Esophagus (tissue), 2 donors: ENCODE measurements around the gene TSPO. TPM values are rescaled to one million over a fixed set of nuclear protein-coding genes. Genes with fewer than 3 reads are reported as not detected.
A peak's percentile ranks its signal among the peaks of the same experiment; 100 is the strongest.

Source experiments
- H3K27ac ChIP-seq, 2 donors: one replicate each; pipeline ENCODE4 v1.5.1; 2013; ENCODE audit warnings: low read depth in 2 of 2, mild to moderate bottlenecking in 2 of 2, inconsistent platforms in 1 of 2, low read length in 1 of 2, moderate library complexity in 1 of 2
- H3K27me3 ChIP-seq, 2 donors: one replicate each; pipeline ENCODE4 v1.6.1; 2013; ENCODE audit warnings: low read length in 2 of 2, control low read depth in 1 of 2, mild to moderate bottlenecking in 1 of 2; ENCODE audit not compliant: insufficient read depth in 2 of 2, control insufficient read depth in 1 of 2
- H3K36me3 ChIP-seq, 2 donors: one replicate each; pipeline ENCODE4 v1.6.1; 2013; ENCODE audit warnings: low read length in 1 of 2; ENCODE audit not compliant: control insufficient read depth in 2 of 2, insufficient read depth in 2 of 2
- H3K4me1 ChIP-seq, 2 donors: one replicate each; pipeline ENCODE4 v1.6.1; 2013; ENCODE audit warnings: low read length in 1 of 2; ENCODE audit not compliant: control insufficient read depth in 2 of 2, insufficient read depth in 2 of 2
- H3K4me3 ChIP-seq, 2 donors: one replicate each; pipeline ENCODE4 v1.5.1; 2013; ENCODE audit warnings: low read length in 2 of 2, mild to moderate bottlenecking in 2 of 2, low read depth in 1 of 2, moderate library complexity in 1 of 2
- H3K9me3 ChIP-seq, 2 donors: one replicate each; pipeline ENCODE4 v1.6.1; 2013; ENCODE audit warnings: mild to moderate bottlenecking in 2 of 2, low read depth in 1 of 2, low read length in 1 of 2, moderate library complexity in 1 of 2; ENCODE audit not compliant: control insufficient read depth in 2 of 2, insufficient read depth in 1 of 2
- WGBS, 2 donors: extraction: QIAGEN DNeasy Blood & Tissue Kit; methylation state at CpG; one replicate each; pipeline ENCODE4 v1.1.7; 2013; 5-methylcytosine and 5-hydroxymethylcytosine counted together
- polyA plus RNA-seq, 2 donors: library from polyadenylated mRNA; stranded (reverse); fragments of 200-250 nt; gene quantifications; one replicate each; pipeline ENCODE4 v1.2.3, GENCODE V29; 2013
- donor health status: healthy with polysubstance abuse.
- donor health status: Bipolar disorder and iron deficiency.

Gene TSPO
- polyA plus RNA-seq, 2 donors, result 660 to 791 TPM

- Histone ChIP-seq H3K4me3 (no peak overlapping the region), H3K4me1 (peaks cover 0 to 10% of the 10 kb centered on the region in 2 donors), H3K27me3 (no peaks in the 10 kb centered on the region), H3K9me3 (no peaks in the 10 kb centered on the region), H3K27ac (no peak overlapping the region), H3K36me3 (no peaks in the 10 kb centered on the region)
- WGBS, 2 donors, result 37 to 43% methylated on average over 5 of the region's 5 CpGs
These were observed 36.4 kb upstream of the TSPO start for GRCh38 chr22:43114958-43115357.

GRCh38 chr22:43116932-43117331 is 34.4 kb upstream of the TSPO start:
- Histone ChIP-seq H3K27ac (no peak overlapping the region), H3K9me3 (no peaks in the 10 kb centered on the region), H3K4me3 (no peak overlapping the region), H3K36me3 (peaks cover 0 to 4% of the 10 kb centered on the region in 2 donors), H3K27me3 (no peaks in the 10 kb centered on the region), H3K4me1 (peaks cover 0 to 18% of the 10 kb centered on the region in 2 donors)
- WGBS, 2 donors, result 92 to 93% methylated on average over 7 of the region's 7 CpGs

- Histone ChIP-seq H3K27ac (peak overlapping the region; percentile 61 to 84), H3K9me3 (no peaks in the 10 kb centered on the region)
These were observed 33.1 kb upstream of the TSPO start for GRCh38 chr22:43118024-43118849.

GRCh38 chr22:43118953-43119458 is 32.4 kb upstream of the TSPO start:
- Histone ChIP-seq H3K9me3 (no peaks in the 10 kb centered on the region), H3K27ac (peak overlapping the region; percentile 61 to 84), H3K27me3 (no peaks in the 10 kb centered on the region), H3K4me1 (peaks cover 0 to 18% of the 10 kb centered on the region in 2 donors), H3K4me3 (no peak overlapping the region), H3K36me3 (peaks cover 0 to 4% of the 10 kb centered on the region in 2 donors)
- 51 to 53% methylated on average over 7 of the region's 7 CpGs for WGBS, 2 donors

More at GRCh38 chr22:43118024-43118849, 33.1 kb upstream of the TSPO start:
- Histone ChIP-seq H3K36me3 (peaks cover 0 to 4% of the 10 kb centered on the region in 2 donors), H3K4me3 (no peak overlapping the region), H3K27me3 (no peaks in the 10 kb centered on the region), H3K4me1 (peaks cover 0 to 21% of the 10 kb centered on the region in 2 donors)
- 66 to 74% methylated on average over 21 of the region's 21 CpGs for WGBS, 2 donors

- Histone ChIP-seq H3K27me3 (no peaks in the 10 kb centered on the region), H3K4me1 (peaks cover 2 to 15% of the 10 kb centered on the region in 2 donors), H3K4me3 (no peak overlapping the region), H3K27ac (peak overlapping the region; percentile 87 to 88), H3K9me3 (no peaks in the 10 kb centered on the region), H3K36me3 (peaks cover 0 to 13% of the 10 kb centered on the region in 2 donors)
- 45 to 51% methylated on average over 5 of the region's 5 CpGs for WGBS, 2 donors
These were observed 24.7 kb upstream of the TSPO start for GRCh38 chr22:43126501-43127165.

- Histone ChIP-seq H3K27me3 (no peaks in the 10 kb centered on the region), H3K27ac (peak overlapping the region; percentile 87 to 88), H3K4me3 (no peak overlapping the region), H3K9me3 (no peaks in the 10 kb centered on the region), H3K36me3 (peaks cover 0 to 19% of the 10 kb centered on the region in 2 donors), H3K4me1 (peaks cover 2 to 17% of the 10 kb centered on the region in 2 donors)
- 59 to 65% methylated on average over 17 of the region's 17 CpGs for WGBS, 2 donors
These were observed 24.0 kb upstream of the TSPO start for GRCh38 chr22:43127166-43127908.

- peaks cover 2 to 14% of the 10 kb centered on the region in 2 donors for H3K4me1 ChIP-seq
- no peaks in the 10 kb centered on the region for H3K9me3 ChIP-seq
- H3K4me3 ChIP-seq, result no peak overlapping the region
- H3K27ac ChIP-seq, result peak overlapping the region; percentile 57 to 88
- peaks cover 2 to 25% of the 10 kb centered on the region in 2 donors for H3K36me3 ChIP-seq
- WGBS, 2 donors, result 46 to 60% methylated on average over 13 of the region's 13 CpGs
- no peaks in the 10 kb centered on the region for H3K27me3 ChIP-seq
These were observed 23.2 kb upstream of the TSPO start for GRCh38 chr22:43128116-43128515.

GRCh38 chr22:43128928-43129424 is 22.4 kb upstream of the TSPO start:
- H3K27me3 ChIP-seq, result no peaks in the 10 kb centered on the region
- H3K27ac ChIP-seq, result no peak overlapping the region
- no peaks in the 10 kb centered on the region for H3K9me3 ChIP-seq
- peaks cover 2 to 14% of the 10 kb centered on the region in 2 donors for H3K4me1 ChIP-seq
- 38 to 48% methylated on average over 20 of the region's 20 CpGs for WGBS, 2 donors
- peaks cover 7 to 30% of the 10 kb centered on the region in 2 donors for H3K36me3 ChIP-seq
- H3K4me3 ChIP-seq, result no peak overlapping the region
